GM19468 (cell line): ENCODE measurements around the gene HOXB7.

Experiments
- ATAC-seq: cut with Tn5 transposase; IDR thresholded peaks from one replicate; pipeline ENCODE4 v1.9.1; 2021; ENCODE audit warnings: mild to moderate bottlenecking, moderate library complexity, moderate number of reproducible peaks; ENCODE audit not compliant: unreplicated experiment; ENCODE audit errors: extremely low read depth

Gene HOXB7

DNA sequence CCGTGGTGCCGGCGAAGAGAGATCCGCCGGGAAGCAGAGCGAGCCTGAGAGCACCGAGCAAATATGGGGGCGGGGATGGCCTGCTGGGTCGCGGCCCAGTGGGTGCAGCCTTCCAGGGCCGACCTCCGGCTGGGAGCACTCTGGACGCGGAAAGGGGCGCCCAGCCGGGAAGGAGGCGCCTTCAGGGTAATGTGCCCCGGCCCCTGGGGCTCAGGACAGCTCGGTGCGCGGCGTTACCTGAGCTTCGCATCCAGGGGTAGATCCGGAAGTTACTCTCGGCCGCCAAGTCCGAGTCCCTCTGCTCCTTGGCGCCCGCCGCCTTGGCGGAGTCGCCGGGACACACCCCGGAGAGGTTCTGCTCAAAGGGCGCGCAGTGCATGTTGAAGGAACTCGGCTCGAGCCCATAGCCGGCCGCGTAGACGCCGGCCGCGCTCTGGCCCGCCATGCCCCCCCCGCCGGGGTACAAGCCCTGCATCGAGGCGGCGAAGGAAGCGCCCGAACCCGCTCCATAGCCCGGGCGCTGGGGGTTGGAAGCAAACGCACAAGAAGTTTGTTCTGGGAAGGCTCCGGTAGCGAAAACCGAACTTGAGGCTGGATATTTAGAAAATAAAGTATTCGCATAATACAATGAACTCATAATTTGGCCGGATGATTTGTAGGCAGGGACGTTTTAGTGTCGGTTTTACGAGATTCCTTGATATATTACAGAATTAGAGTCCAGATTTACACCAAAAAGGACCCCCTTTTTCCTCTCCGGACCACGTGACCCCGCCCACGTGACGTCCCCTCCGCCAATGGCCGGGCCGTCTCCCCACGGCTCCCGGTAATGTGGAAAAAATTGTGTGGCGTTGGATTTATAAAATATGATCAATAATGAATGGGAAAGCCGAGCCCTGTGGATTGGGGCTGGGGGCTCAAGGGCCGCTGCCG is at the start of gene HOXB7:
TSS of gene HOXB7 (minus strand) at position 736 of the 930 bp plus-strand sequence. CDS start at position 637, 99 bp downstream.
- no peak for ATAC-seq

GRCh38 chr17:48655913-48656312 is 45.1 kb upstream of the HOXB7 start:
- ATAC-seq, result no peak

DNA sequence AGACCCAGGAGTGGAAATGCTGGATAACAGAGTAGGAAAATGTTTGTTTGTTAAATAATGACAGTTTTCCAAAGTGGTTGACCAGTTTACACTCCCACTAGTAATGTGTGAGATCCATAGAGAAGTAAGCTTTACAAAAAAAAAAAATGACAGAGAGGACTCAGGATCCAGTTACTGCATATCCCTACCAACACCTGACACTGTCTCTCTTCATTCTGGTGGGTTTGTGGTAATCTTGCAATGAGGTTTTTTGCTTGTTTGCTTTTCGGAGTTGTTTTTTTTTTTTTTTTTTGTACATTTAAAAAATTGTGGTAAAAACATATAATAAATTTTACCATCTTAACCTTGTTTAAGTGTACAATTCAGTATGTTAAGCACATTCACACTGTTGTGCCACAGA is 38.9 kb upstream of the HOXB7 start:
- no peak for ATAC-seq

- ATAC-seq, result no peak
Observed at GRCh38 chr17:48647963-48648245, 37.1 kb upstream of the HOXB7 start.

DNA sequence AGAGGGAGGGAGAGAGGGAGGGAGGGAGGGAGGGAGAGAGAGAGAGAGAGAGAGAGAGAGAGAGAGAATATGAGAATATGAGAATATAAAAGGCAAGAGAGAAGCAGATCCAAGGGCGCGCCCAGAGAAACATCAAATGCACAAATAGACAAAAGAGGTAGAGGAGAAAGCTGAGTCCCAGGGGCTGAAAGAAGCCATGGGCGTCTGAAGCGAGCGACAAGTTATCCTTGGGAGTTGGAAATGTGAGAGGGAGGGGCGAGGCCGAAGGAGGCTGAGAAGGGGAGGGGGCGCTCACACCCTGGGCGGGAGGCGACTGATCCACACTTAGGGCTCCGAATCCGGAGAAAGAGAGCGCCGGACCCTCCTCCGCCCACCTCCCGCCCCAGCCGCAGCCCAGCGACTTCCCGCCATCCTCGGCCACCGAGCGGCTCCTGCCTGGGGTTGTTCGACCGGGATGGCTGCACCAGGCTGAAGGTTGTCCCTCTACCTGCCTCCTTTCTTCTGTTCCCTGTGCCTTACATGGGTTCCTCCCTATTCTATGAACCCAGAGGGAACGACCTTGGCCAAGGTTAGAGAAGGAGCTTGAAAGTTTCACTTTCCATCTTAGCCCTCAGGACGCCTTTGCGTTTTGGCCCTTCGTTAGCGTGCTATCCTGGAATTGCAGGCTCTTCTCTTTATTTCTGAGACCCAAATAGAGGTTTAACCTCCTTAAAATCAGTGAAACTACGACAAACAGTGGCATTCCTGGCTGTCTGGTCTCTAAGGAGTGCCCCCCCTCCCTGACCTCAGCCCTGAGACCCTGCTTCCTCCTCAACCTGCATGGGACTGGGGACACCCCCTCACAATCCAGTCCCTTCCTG is 36.5 kb upstream of the HOXB7 start:
- ATAC-seq, result no peak

DNA sequence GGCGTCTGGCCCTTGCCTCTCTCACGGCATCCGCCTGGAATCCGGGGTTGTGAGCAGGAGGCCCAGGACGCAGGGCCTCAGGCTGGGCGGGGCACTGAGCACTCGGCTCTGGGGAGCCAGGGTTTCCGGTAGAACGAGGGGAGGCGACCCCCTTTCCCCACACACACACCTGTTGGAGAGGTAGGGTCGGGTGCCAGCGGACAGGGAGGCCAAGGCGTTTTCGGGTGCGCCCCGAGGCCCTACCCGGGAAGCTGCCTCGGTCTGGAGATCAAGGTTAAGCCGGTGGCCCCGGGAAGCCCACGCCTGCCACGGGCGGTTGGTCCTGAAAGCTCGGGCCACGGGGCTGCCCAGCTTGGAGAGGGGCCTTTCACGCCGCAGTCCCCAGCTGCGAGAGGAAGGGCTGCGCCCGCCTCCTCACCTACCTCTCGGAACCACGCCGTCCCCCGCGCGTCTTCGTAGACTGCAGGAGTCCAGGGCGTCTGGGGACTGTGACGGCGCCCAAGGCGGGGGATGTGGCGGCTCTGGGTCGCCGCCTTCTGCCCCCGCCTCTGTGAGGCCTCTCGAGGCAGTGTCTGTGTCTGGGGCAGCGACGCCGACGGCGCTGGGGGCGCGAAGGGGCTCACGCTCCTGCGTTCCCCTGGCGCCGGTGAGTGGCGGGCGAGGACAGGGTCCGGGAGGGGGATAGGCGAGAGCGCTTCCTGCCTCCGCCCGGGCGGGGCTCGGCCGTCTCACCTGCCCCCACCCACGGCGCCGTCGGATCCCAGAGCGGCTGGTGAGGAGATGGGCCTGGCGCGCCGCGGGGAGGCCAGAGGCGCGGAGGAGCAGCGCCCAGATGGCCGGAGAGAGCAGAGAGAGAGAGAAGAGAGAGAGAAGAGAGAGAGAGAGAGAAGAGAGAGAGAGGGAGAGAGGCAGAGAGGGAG is 35.6 kb upstream of the HOXB7 start:
- ATAC-seq, result no peak

GRCh38 chr17:48645639-48646182 is 34.9 kb upstream of the HOXB7 start:
- no peak for ATAC-seq

DNA sequence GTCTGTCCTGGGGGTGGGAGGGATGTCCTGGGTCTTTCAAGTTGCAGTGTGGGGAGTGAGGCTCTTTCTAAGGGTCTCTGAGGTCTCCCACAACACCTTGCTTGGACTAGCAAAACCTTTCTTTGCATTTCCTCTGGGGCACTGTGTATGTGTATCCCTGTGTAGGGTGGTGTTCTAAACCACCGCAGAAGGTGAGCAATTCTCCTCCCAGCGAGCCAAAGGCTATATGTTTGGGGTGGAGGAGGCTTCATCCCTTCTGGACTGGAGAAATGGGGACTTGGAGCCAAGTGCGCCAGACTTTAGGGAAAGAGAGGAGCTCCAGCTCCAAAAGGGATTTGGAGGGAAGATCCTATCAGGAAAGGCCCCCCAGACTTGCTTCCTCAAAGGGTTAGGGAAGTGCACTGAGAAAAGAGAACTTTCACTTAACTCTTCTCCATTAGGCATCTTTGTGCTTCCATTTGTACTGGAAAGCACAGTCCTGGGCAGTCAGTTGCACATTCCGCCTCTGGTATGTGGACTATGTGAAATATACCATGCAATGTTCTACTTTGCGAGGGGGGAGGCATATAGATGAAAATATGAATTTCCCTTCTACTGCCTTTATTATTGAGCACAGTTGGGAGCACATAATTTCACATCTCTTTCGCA is 34.2 kb upstream of the HOXB7 start:
- no peak for ATAC-seq

GRCh38 chr17:48644159-48644558 is 33.3 kb upstream of the HOXB7 start:
- no peak for ATAC-seq

GRCh38 chr17:48643697-48644012 is 32.8 kb upstream of the HOXB7 start:
- no peak for ATAC-seq

DNA sequence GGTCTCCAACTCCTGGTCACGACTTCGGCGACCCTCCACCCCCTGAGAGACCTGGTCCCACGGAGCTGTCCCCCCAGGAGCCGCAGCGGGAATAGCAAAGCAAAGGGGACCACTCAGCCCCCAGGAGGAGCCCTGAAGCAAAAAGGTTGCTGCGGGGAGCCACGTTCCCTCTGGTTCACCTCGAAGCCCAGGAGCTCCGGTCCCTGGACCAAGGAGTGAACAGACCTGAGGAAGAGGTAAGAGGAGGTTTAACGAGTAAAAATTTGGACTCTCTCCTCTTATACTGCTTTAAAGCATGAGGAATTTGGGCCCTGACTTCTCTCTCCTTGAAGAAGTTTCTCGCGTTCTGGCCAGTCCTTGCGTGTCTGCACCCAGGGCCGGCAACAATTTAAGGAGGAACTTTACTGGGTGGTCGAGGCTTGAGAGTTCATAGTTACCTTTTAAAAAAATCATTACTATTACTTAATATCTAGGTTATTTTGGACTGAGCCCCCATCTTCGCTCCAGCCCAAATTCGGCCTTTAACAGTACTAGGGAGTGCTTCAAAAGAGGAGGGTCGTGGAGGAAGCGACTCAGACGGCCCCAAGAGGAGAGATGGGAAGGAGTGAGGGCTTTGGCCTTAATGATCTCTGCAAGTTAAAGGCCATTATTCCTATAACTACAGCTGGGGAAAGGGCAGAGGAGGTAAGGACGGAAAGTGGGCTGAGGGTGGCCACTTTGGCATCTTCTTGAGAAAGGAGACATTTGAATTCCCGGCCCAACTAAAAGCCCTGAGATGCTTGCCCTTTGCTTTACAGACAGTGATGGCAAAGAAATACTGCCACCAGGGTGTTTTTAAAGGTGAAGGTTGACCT is 32.3 kb upstream of the HOXB7 start:
- no peak for ATAC-seq

DNA sequence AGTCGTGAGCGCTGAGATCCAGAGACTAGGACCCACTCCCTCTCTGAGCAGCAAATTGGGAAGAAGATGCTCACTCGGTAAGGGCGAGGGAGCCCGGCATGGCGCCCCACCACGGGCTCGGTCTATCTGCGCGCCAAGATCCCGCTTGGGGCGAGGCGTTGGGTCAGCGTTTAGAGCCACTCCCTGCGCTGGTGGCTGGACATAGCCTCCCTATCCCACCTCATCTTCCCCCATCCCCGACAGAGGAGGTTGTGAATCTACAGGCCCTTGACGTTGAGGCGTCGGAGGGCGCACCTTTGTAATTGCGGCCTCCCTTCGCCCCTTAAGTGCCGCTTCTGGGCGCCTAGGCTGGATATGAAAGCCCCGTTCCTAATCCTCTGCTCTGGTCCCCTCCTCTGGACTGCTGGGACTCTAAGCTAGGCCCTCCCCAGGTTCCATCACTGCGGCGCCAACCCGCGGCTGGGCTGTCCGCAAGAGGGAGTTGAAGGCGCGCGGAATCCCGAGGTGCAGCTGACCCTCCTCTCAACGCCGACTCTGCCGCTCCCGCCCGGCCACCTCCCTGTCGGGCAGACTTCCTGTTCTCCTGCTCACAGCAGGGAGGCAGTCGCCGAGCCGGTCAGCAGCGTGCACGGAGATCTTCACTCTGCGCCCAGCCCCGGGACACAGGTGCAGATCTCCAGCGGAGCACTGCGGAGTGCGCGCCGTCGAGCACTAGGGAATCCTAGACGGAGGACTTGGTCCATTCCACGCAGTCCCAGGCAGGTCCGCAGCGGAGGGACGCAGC is 31.4 kb upstream of the HOXB7 start:
- no peak for ATAC-seq

- ATAC-seq, result no peak
Observed at GRCh38 chr17:48641541-48642058, 30.8 kb upstream of the HOXB7 start.

DNA sequence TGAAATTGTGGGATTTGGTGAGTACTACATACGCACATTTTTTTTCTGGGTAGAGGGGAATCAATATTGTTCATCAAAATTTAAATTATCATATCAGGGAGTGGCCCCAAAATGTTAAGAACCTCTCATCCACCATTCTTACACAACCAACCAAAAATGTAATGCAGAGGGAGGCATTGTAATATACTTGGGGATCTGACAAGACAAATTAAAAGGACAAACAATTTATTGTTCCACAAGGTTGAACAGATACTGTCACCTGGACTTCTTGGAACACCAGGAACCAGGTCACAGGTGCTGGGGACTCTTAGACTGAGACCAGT is 30.0 kb upstream of the HOXB7 start:
- ATAC-seq, result no peak

- ATAC-seq, result no peak
Observed at GRCh38 chr17:48639982-48640857, 29.4 kb upstream of the HOXB7 start.

DNA sequence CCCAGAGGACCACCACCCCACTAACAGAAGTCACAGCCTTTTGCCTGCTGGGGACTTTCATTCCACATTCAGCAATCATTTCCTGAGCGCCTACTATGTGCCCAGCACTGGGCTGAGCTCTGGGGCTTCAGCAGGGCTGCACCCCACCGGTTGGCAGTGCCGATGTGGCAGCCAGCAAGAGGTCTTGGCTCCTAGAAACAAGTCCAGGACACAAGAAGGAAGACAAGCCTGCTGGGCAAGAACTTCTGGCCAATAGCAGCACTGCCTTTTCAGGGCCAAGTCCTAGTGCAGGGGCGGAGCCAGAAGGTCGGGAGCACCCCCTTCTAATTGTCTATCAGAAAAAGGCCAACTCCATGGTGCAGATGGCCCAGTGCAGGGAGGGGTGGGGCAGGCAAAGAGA is 28.3 kb upstream of the HOXB7 start:
- ATAC-seq, result no peak
